ENCODE measurements around the gene FOXM1.

FOXM1 gene

DNA sequence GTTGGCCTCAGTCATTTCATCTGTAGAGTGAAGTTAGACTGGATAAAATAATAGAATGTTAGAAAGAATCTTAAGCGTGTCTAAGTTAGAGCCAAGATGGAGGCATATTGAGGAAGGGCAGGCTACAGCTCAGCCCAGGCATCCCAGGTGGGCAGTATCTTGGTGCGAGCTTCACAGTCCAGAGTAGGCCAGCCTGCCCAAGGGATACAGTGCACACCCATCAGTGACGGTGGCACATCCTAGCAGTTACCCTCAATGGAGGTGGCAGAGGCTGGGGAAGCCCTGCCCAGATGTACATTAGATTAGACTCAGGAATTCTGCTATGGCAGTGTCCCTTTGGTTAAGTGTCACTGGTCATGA is 35.2 kb upstream of the FOXM1 start:
- TF ChIP-seq, protein P1, sequence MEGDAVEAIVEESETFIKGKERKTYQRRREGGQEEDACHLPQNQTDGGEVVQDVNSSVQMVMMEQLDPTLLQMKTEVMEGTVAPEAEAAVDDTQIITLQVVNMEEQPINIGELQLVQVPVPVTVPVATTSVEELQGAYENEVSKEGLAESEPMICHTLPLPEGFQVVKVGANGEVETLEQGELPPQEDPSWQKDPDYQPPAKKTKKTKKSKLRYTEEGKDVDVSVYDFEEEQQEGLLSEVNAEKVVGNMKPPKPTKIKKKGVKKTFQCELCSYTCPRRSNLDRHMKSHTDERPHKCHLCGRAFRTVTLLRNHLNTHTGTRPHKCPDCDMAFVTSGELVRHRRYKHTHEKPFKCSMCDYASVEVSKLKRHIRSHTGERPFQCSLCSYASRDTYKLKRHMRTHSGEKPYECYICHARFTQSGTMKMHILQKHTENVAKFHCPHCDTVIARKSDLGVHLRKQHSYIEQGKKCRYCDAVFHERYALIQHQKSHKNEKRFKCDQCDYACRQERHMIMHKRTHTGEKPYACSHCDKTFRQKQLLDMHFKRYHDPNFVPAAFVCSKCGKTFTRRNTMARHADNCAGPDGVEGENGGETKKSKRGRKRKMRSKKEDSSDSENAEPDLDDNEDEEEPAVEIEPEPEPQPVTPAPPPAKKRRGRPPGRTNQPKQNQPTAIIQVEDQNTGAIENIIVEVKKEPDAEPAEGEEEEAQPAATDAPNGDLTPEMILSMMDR (IDR thresholded peaks at IDR 0.05; ENCODE audit: low read depth, low read length): no peak
- DNase-seq (ENCODE audit: low read depth in 2 of 2): no peak

DNA sequence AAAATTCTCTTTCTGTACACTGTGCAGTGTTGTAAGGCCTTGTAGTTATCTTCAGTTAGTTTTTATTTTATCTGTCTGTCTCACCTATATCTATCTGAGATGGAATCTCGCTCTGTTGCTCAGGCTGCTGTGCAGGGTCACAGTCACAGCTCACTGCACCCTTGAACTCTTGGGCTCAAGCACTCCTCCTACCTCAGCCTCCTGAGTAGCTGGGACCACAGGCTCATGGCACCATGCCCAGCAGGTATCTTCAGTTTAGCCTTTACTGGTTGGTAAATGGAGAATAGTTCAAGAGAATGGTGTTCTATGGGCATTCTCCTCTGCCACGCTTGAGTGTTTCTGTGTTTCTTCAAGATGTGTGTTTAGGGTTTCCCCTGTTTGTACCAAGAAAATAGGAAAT is 27.3 kb upstream of the FOXM1 start:
- TF ChIP-seq, protein P1 (IDR thresholded peaks at IDR 0.05; ENCODE audit: low read depth, low read length): no peak
- no peak overlapping the region for H3K4me3 ChIP-seq (replicated peaks in 1 of 2; ENCODE audit: low read depth in 2 of 2, low read length in 2 of 2)
- no peak for DNase-seq (ENCODE audit: low read depth in 2 of 2)

More for the DNA sequence above, 35.2 kb upstream of the FOXM1 start:
- no peak overlapping the region for H3K4me3 ChIP-seq (replicated peaks in 1 of 2; ENCODE audit: low read depth in 2 of 2, low read length in 2 of 2)

DNA sequence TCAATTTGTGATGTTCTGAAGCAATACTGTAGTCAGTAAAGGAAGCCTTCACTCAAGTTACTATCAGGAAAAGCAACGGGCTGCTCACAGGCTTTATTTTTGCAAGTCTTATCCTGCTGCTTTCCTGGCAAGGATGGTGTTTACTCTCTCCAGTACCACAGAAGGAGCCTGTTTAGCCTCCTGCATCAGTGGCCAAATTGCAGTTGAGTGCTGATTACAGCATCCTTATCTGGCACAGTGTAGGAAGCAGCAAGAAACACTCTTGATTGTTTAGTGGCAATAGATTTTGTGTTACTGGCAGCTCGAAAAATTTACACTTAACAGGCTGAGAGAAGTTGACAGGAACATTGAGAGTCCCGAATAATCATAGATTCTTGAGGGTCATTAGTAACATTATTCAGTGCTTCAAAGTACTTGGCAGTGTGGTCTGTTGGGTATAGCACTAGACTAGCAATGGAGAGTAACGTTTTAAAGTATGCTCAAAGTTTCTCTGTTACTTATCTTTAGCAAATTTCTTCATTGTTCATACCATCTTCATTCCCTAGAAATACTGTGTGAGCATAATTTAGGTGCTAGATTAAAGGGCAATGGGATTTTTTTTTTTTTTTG is 25.4 kb upstream of the FOXM1 start:
- DNase-seq (ENCODE audit: low read depth in 2 of 2): peak in 1 of 2 donors; percentile 88
- TF ChIP-seq, protein P1 (IDR thresholded peaks at IDR 0.05; ENCODE audit: low read depth, low read length): no peak
- H3K4me3 ChIP-seq (replicated peaks in 1 of 2; ENCODE audit: low read depth in 2 of 2, low read length in 2 of 2): no peak overlapping the region

DNA sequence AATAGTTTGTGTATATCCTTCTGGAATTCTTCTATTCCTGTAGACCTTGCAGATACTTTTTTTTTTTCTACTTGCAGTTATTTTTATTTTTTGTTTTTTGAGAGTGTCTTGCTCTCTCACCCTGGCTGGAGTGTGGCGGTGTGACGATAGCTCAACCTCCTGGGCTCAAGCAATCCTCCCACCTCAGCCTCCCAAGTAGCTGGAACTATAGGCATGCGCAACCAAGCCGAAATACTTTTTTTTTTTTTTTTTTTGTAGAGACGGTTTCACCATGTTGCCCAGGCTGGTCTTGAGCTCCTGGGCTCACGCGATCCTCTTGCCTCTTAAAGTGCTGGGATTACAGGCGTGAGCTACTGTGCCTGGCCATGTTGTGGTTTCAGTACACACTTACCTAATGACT is 23.7 kb upstream of the FOXM1 start:
- H3K4me3 ChIP-seq (replicated peaks in 1 of 2; ENCODE audit: low read depth in 2 of 2, low read length in 2 of 2): no peak overlapping the region

DNA sequence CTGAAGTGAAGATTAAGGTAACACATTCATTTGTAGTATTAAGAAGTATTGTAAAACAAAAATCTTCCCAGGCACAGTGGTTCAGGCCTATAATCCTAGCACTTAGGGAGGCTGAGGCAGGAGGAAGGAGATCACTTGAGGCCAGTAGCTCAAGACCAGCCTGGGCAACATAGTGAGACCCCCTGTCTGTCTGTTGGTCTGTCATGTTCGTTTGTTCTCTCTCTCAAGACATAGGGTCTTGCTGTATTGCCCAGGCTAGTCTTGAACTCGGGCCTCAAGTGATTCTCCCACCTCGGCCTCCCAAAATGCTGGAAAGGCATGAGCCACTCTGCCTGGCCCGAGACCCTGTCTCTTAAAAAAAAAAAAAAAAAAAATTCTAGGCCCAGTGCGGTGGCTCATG is 20.4 kb upstream of the FOXM1 start:
- TF ChIP-seq, protein P1 (IDR thresholded peaks at IDR 0.05; ENCODE audit: low read depth, low read length): no peak
- no peak for DNase-seq (ENCODE audit: low read depth in 2 of 2)
- H3K4me3 ChIP-seq (replicated peaks in 1 of 2; ENCODE audit: low read depth in 2 of 2, low read length in 2 of 2): no peak overlapping the region

More for the DNA sequence above, 23.7 kb upstream of the FOXM1 start:
- no peak for DNase-seq (ENCODE audit: low read depth in 2 of 2)
- TF ChIP-seq, protein P1 (IDR thresholded peaks at IDR 0.05; ENCODE audit: low read depth, low read length): no peak

DNA sequence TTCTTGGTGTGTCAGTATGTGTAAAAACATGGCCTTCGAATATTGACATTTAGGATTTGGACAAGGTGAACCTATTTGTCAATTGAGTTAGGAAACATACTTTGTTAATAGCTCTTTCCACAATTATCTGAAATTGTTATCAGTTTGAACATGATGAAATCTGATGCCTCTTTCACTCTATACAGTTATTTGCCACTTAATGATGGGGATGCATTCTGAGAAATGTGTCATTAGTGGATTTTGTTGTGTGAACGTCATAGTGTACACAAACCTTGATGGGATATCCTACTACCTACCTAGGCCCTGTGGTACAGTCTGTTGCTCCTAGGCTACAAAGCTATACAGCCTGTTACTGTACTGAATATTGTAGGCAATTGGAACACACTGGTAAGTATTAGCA is 18.5 kb upstream of the FOXM1 start:
- TF ChIP-seq, protein P1 (IDR thresholded peaks at IDR 0.05; ENCODE audit: low read depth, low read length): no peak
- DNase-seq (ENCODE audit: low read depth in 2 of 2): peak in 1 of 2 donors; percentile 14
- H3K4me3 ChIP-seq (replicated peaks in 1 of 2; ENCODE audit: low read depth in 2 of 2, low read length in 2 of 2): no peak overlapping the region

DNA sequence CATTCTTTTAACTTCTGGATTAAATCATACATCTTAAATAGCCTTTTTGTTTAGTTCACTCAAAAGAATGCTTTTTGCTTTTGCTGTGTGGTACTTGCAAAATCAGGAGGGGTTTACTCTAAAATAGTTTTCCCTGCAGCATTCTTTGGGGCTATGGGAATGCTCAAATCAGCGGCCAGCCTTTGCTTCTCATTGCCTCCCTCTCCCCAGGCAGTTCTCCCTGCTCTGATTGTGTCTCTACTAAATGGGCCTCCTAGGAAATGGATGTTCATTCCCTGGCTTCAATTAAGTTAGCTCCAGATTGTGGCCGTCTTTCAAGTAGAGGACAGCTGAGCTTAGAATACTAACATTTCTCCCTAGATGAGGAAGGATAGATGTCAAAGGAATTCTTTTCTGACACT is 18.1 kb upstream of the FOXM1 start:
- DNase-seq (ENCODE audit: low read depth in 2 of 2): peak in 1 of 2 donors; percentile 19
- H3K4me3 ChIP-seq (replicated peaks in 1 of 2; ENCODE audit: low read depth in 2 of 2, low read length in 2 of 2): no peak overlapping the region
- TF ChIP-seq, protein P1 (IDR thresholded peaks at IDR 0.05; ENCODE audit: low read depth, low read length): no peak

All from cardiac fibroblast (primary cell).